ENCODE measurements around the gene CLCA2.
A peak's percentile ranks its signal among the peaks of the same experiment; 100 is the strongest.

The CLCA2 gene

DNA sequence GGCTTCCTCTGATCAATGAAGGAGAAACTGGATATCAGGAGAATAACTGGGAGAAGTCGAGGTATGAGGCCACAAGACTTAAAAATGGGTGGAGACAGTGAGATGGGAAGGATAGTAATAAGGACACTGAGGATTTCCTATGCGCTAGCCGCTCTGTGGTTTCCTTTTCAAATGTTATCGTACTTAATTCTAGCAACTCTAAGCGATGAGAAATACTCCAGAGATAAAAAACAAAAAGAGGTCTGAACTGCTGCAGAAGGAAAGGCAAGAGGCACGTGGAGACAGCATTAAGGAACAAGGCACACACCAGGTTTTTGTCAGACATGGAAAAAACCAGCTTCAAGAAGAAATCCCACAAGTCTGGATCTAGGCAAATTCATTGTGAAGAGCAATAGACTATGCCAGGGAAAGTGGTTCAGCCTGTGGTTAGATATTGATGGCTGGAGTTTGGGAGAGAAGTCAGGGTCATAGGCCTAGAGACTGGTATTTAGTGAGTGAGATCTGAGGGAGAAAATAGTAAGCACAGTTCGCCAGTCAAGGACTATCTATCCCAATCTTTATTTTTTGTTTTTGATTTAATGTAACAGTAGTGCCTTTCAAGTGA, 5.3 kb downstream of the CLCA2 start:
- DNase-seq (ENCODE audit: low read depth in 2 of 2) = no peak

DNA sequence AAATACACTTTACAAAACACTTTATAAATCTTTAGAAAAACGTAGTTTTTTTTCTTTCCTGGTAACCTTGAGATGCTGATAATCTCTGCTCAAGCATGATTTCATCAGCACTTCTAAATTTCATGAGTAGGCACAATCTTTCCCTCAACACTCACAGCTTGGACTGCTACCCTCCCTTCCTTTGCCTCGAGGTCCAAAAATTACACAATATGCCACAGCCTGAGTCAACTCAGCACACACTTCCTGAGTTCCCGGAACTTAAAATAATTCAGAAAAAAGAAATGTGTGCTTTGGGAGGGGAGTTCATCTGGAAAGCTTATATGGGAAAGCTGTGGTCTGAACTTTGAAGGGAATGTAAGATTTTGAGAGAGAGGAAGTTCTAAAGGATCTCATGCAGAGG, 5.9 kb downstream of the CLCA2 start:
- peak in 1 of 2 donors; percentile 3 for DNase-seq (ENCODE audit: low read depth in 2 of 2)

DNA sequence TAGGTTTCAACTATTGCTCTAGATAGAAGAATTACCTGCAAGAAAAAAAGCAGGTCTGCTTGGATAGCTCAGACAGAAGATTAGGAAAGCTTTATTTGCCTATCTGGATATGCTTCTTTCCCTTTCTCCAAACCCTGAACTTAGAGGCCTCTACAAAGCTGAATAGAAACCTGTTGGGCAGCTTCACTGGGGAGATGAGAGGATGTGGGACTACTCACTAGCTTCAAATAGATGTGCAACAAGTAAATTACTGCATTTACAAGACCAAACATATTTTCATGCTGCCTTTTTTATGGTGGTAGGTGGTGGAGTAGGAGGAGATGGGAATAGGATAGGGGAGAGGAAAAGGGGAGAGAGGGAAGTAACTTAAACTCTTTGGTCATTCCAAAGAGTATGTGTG, 6.4 kb downstream of the CLCA2 start:
- DNase-seq (ENCODE audit: low read depth in 2 of 2) = no peak

DNA sequence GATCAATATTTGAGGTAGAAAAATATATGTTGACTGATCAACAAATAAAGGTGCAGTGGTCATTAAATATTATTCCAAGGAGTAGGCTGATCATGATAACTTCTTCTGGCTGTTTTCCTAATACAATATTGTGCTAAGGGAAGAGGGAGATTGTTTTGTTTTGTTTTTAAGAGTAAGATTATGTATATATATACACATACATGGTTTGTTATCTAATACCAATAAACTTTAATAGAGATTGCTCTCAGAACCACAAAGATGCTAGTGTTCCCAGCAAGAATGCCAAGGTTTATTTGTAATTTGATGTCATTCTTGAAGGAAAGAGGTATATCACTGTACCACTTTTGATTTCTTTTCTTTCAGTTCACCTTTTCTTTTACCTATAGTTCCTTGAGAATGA, 10.1 kb downstream of the CLCA2 start:
- DNase-seq (ENCODE audit: low read depth in 2 of 2) = no peak

DNA sequence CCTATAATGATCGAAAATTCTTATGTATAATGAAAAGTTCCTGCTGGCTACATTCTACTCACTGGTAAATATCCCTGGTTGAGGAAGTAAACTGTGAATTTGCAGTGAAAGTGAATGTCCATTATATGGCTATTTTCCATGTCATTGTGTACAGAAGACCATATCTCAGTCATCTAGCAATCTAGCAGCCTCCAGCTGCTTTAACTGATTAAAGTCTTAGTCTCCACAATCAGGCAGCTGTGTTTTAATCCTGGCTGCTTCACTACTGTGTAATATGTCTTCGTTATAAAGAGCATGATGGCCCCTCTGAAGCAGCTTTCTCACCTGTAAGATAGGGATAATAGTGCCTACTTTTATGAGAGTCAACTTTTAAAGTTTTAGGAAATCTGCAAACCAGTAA, 11.4 kb downstream of the CLCA2 start:
- DNase-seq (ENCODE audit: low read depth in 2 of 2) = no peak

DNA sequence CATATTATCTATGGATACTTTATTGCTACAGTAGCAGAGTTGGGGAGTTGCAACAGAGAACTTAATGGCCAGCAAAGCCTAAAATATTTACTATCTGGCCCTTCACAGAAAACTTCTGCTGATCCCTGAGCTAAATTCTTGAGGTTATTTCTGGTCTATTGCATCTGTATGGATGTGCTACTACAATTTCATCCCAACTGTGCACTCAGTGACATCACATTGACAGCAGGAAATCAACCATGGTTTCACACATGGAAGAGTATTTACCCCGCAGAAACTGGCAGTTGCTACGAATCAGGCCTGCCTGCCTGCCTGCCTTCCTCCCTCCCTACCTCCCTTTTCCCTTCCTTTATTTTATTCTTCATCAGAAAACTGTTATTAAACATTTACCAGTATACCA, 12.1 kb downstream of the CLCA2 start:
- no peak for DNase-seq (ENCODE audit: low read depth in 2 of 2)

GRCh38 chr1:86441581-86441980, 17.6 kb downstream of the CLCA2 start:
- no peak for DNase-seq (ENCODE audit: low read depth in 2 of 2)

- DNase-seq (ENCODE audit: low read depth in 2 of 2) = no peak
Measured at GRCh38 chr1:86441997-86442396, 18.0 kb downstream of the CLCA2 start.

DNA sequence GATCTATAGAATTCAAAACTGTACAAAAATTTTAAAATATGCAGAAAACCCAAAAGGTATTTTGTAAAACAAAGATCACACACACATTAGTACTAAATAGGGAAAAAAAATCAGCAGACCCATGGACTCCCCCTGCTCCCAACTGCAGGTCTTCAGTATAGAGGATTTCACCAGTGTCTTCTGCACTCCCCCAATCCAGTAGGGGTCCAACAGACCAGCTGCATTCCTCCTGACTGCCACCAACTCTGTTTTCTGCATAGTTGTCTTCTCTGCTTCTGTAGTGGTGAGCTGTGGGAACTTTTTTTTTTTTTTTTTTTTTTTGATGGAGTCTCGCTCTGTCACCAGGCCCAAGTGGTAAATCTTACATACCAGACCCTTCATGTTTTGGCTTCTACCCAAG, 21.9 kb downstream of the CLCA2 start:
- DNase-seq (ENCODE audit: low read depth in 2 of 2) = no peak

DNA sequence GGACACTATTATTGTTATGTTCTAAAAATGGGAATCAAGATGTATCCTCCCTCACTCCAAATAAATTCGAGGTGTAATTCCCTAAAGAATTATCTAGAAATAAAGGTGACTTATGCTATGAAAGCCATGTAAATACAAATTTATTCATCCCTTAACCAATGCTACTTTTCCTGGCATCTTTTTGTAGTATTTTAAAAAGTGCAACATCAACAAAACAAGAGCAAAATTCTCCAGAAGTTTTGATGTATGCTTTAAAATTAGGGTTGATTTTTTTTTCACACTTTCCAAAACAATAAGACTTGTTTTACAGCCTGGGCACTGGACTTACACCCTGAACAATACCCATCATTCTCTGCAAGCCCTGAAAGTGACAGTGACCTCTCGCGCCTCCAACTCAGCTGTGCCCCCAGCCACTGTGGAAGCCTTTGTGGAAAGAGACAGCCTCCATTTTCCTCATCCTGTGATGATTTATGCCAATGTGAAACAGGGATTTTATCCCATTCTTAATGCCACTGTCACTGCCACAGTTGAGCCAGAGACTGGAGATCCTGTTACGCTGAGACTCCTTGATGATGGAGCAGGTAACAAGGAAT, 23.3 kb downstream of the CLCA2 start:
- no peak for DNase-seq (ENCODE audit: low read depth in 2 of 2)

DNA sequence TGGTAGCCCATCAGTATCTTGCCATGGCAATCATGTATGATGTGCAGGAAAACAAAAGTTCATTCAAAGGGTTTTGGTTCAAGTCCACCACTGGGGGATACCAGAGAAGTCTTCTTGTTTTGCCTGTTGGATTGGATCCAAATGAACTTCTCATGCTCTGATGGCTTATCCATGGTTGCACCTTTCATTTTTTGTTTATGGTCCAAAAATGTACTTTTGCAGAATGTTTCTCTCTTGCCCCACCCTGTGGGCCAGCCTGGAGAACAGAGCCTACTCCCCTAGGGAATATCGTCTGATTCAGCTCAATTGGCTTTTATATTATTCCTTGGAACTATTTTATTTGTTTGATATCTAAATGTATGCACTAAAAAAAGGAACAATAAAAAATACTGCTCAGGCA, 24.7 kb downstream of the CLCA2 start:
- DNase-seq (ENCODE audit: low read depth in 2 of 2) = no peak

DNA sequence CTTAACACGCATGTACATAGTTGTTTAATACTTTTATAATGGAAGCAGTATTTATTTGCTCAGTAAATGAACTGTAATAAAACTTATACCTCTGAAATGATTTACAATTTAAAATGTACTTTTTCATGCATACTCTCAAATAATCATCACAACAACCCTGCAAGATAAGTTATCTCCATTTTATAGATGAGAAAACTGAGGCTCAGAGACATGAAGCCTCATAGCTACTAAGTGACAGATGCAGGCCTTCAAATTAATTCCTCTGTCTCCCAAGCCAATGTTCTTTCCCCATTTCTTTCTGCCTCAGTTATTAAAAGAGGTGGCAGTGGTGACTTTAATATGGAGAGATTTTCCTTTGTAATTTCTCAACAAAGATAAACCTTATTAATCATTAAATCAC, 25.1 kb downstream of the CLCA2 start:
- no peak for DNase-seq (ENCODE audit: low read depth in 2 of 2)

DNA sequence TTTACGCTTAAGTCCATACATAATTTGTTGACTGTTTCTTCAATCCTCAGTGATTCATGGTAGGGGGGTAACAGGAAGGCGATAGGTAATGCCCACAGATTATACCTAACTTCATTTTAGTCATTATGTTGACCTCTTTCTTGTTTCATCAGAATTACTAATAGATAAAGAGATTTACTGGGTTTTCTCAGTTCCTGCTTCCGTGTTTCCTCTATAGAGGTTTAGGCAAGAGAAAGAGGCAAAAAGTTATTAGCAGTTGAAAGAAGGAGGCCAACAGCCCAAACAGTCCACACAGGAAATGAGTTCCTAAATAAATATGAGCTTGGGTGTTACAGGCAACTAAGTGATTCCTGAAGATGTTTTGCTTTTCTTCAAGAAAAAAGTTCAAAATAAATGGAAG, 26.9 kb downstream of the CLCA2 start:
- no peak for DNase-seq (ENCODE audit: low read depth in 2 of 2)

GRCh38 chr1:86453664-86454063, 29.7 kb downstream of the CLCA2 start:
- DNase-seq (ENCODE audit: low read depth in 2 of 2) = no peak

DNA sequence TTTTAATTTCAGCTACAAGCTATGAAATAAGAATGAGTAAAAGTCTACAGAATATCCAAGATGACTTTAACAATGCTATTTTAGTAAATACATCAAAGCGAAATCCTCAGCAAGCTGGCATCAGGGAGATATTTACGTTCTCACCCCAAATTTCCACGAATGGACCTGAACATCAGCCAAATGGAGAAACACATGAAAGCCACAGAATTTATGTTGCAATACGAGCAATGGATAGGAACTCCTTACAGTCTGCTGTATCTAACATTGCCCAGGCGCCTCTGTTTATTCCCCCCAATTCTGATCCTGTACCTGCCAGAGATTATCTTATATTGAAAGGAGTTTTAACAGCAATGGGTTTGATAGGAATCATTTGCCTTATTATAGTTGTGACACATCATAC, 31.1 kb downstream of the CLCA2 start:
- DNase-seq (ENCODE audit: low read depth in 2 of 2) = no peak

- no peak for DNase-seq (ENCODE audit: low read depth in 2 of 2)
Measured at GRCh38 chr1:86460998-86461397, 37.0 kb downstream of the CLCA2 start.

DNA sequence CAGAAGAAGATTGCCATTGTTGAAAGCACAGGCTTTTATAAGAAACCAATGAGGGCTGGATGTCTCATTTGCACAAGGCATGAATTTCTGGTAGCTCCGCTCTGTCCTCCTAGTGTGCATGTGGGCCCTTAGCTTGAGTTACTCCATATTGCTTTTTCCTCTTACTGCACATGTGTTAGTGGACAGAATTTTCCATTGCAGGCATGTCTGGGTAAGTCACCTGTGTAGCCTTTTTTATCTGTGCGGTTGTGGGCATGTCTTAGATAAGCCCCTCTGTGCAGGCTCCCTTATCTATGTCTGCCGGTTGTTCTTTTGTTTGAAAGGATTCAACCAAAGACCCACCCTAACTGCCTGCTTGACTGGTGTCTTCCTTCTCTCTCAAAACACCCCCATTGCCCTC, 37.5 kb downstream of the CLCA2 start:
- DNase-seq (ENCODE audit: low read depth in 2 of 2) = no peak

- DNase-seq (ENCODE audit: low read depth in 2 of 2) = no peak
Measured at GRCh38 chr1:86464819-86465218, 40.8 kb downstream of the CLCA2 start.

DNA sequence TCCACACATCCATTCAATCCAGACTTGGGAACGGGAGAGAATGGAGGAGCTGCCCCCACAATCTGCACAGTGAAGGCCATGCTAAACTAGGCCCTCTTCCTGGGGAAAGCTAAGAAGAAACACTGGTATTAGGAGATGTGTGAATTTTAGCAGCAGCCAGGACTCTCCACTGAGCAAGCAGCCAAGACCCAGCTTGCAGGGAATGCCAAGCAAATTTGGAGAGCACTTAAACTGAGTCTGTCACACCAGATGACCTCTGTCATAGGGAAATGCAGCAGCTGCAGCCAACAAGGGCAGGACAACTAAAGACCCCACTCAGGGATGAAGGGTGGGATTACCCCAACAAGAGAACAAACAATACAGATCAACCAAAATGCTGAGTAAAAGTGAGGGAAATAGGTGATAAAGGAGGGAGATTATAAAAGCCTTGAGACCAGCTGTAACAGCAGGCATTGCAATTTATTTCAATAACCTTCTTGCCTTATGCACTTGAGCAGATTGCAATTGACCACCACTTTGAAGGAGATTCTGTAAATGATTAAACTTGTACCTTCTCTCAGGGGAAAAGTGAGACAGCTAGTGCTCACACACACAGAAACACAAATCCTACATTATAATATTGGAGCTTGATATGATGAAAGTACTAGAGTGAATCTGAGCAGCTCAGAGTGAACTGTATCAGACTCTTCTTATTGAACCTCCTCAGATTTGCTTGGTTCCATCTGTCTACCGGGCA, 42.3 kb downstream of the CLCA2 start:
- DNase-seq (ENCODE audit: low read depth in 2 of 2) = no peak

GRCh38 chr1:86466986-86467385, 43.0 kb downstream of the CLCA2 start:
- DNase-seq (ENCODE audit: low read depth in 2 of 2) = no peak

DNA sequence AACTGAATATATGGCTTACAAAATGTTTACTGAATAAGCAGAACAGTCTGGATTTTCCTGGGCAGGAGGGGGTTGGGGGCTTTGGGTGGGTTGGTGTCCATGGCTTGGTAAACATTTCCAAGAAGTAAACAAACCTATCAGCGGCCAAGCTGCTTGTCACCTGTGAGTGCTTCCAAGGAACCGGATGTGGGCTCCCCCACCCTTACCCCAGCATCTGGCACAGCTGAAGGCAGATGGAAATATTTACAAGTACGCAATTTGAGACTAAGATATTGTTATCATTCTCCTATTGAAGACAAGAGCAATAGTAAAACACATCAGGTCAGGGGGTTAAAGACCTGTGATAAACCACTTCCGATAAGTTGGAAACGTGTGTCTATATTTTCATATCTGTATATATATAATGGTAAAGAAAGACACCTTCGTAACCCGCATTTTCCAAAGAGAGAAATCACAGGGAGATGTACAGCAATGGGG, 44.6 kb downstream of the CLCA2 start, which contains the start of gene CLCA1:
Gene CLCA1 (plus strand): TSS at position 427 of the 477 bp plus-strand sequence. CDS start 45 bp downstream, at position 472.
- DNase-seq (ENCODE audit: low read depth in 2 of 2) = no peak

GRCh38 chr1:86470859-86471258, 46.9 kb downstream of the CLCA2 start:
- no peak for DNase-seq (ENCODE audit: low read depth in 2 of 2)

GRCh38 chr1:86471291-86471690, 47.3 kb downstream of the CLCA2 start:
- DNase-seq (ENCODE audit: low read depth in 2 of 2) = no peak
